Colon (tissue), 2 donors: Measurements from ENCODE around the gene ZNRF1.

Experiments used
- FAIRE-seq: peaks from 2 replicates; lab custom pipeline; 2012; peaks lifted over from hg19 to GRCh38; lab: Jason Lieb, UNC
- donor health status: control.
- donor health status: control.

Gene ZNRF1

GRCh38 chr16:75099738-75100602 is 101.1 kb downstream of the ZNRF1 start:
- FAIRE-seq: no peak

- FAIRE-seq: no peak
These were observed 101.8 kb downstream of the ZNRF1 start for GRCh38 chr16:75100603-75100990.

- FAIRE-seq: no peak
These were observed 102.8 kb downstream of the ZNRF1 start for GRCh38 chr16:75101635-75102034.

GRCh38 chr16:75102595-75102994 is 103.8 kb downstream of the ZNRF1 start:
- FAIRE-seq: no peak

- no peak for FAIRE-seq
These were observed 105.2 kb downstream of the ZNRF1 start for GRCh38 chr16:75103994-75104393.

- no peak for FAIRE-seq
These were observed 106.0 kb downstream of the ZNRF1 start for GRCh38 chr16:75104836-75105235.

- no peak for FAIRE-seq
These were observed 106.7 kb downstream of the ZNRF1 start for GRCh38 chr16:75105306-75106061.

- no peak for FAIRE-seq
These were observed 107.8 kb downstream of the ZNRF1 start for GRCh38 chr16:75106351-75107274.

GRCh38 chr16:75107505-75107904 is 108.7 kb downstream of the ZNRF1 start:
- no peak for FAIRE-seq

- no peak for FAIRE-seq
These were observed 110.2 kb downstream of the ZNRF1 start for GRCh38 chr16:75108792-75109731.

GRCh38 chr16:75109732-75110243 is 111.0 kb downstream of the ZNRF1 start:
- FAIRE-seq: no peak

GRCh38 chr16:75110637-75111513 is 112.1 kb downstream of the ZNRF1 start:
- no peak for FAIRE-seq

- no peak for FAIRE-seq
These were observed 112.7 kb downstream of the ZNRF1 start for GRCh38 chr16:75111514-75111940.

GRCh38 chr16:75111961-75112733 is 113.3 kb downstream of the ZNRF1 start:
- no peak for FAIRE-seq

- FAIRE-seq: no peak
These were observed 114.1 kb downstream of the ZNRF1 start for GRCh38 chr16:75112734-75113491.

- no peak for FAIRE-seq
These were observed 114.8 kb downstream of the ZNRF1 start for GRCh38 chr16:75113541-75114121.

GRCh38 chr16:75114179-75114945 is 115.5 kb downstream of the ZNRF1 start:
- FAIRE-seq: no peak
